ENCODE measurements around the gene M1AP.

The M1AP gene

GRCh38 chr2:74648009-74648443, at the start of gene M1AP:
M1AP (minus strand) TSS chr2:74648330; CDS start chr2:74640275, 8,055 bp downstream.
- DNase-seq = no peak
- intact Hi-C loops (cut with DNase I) = no loop called here

- intact Hi-C loops (cut with DNase I) = no loop called here
- DNase-seq = no peak
These were observed 48.7 kb upstream of the M1AP start for GRCh38 chr2:74696829-74697228.

- intact Hi-C loops (cut with DNase I) = no loop called here
- DNase-seq = no peak
These were observed 47.5 kb upstream of the M1AP start for GRCh38 chr2:74695663-74696062.

GRCh38 chr2:74694281-74694680, 46.2 kb upstream of the M1AP start:
- intact Hi-C loops (cut with DNase I) = no loop called here

GRCh38 chr2:74693668-74694067, 45.5 kb upstream of the M1AP start:
- no peak for DNase-seq
- intact Hi-C loops (cut with DNase I) = no loop called here

More at GRCh38 chr2:74694281-74694680, 46.2 kb upstream of the M1AP start:
- DNase-seq = no peak

GRCh38 chr2:74693213-74693612, 45.1 kb upstream of the M1AP start:
- intact Hi-C loops (cut with DNase I) = no loop called here
- DNase-seq = no peak

- no peak for DNase-seq
- intact Hi-C loops (cut with DNase I) = no loop called here
These were observed 43.8 kb upstream of the M1AP start for GRCh38 chr2:74691929-74692328.

GRCh38 chr2:74690571-74690970, 42.4 kb upstream of the M1AP start:
- DNase-seq = peak in 1 of 10 donors; percentile 13
- intact Hi-C loops (cut with DNase I) = loop anchor here (1.0 kb wide), 1 partner anchor 186 kb away; no protein-coding TSS in a partner anchor

- DNase-seq = no peak
- intact Hi-C loops (cut with DNase I) = loop anchor here (1.0 kb wide), 1 partner anchor 187 kb away; no protein-coding TSS in a partner anchor
These were observed 41.5 kb upstream of the M1AP start for GRCh38 chr2:74689671-74690070.

- intact Hi-C loops (cut with DNase I) = no loop called here
- DNase-seq = no peak
These were observed 40.8 kb upstream of the M1AP start for GRCh38 chr2:74688881-74689280.

- intact Hi-C loops (cut with DNase I) = no loop called here
- no peak for DNase-seq
These were observed 37.3 kb upstream of the M1AP start for GRCh38 chr2:74685408-74685807.

GRCh38 chr2:74682501-74682900, 34.4 kb upstream of the M1AP start:
- DNase-seq = no peak
- intact Hi-C loops (cut with DNase I) = no loop called here

GRCh38 chr2:74679615-74680014, 31.5 kb upstream of the M1AP start:
- DNase-seq = no peak
- intact Hi-C loops (cut with DNase I) = no loop called here

- intact Hi-C loops (cut with DNase I) = no loop called here
- DNase-seq = no peak
These were observed 28.2 kb upstream of the M1AP start for GRCh38 chr2:74676331-74676730.

GRCh38 chr2:74675090-74675489, 27.0 kb upstream of the M1AP start:
- intact Hi-C loops (cut with DNase I) = no loop called here
- no peak for DNase-seq

GRCh38 chr2:74673826-74674528, 25.8 kb upstream of the M1AP start:
- intact Hi-C loops (cut with DNase I) = no loop called here
- DNase-seq = no peak

GRCh38 chr2:74671479-74671878, 23.3 kb upstream of the M1AP start:
- intact Hi-C loops (cut with DNase I) = no loop called here
- no peak for DNase-seq

- intact Hi-C loops (cut with DNase I) = no loop called here
- DNase-seq = no peak
These were observed 22.1 kb upstream of the M1AP start for GRCh38 chr2:74670263-74670662.

GRCh38 chr2:74668087-74668486, 20.0 kb upstream of the M1AP start:
- DNase-seq = peak in 3 of 10 donors; percentile 46 to 87 (median 72)
- intact Hi-C loops (cut with DNase I) = no loop called here

GRCh38 chr2:74659462-74659861, 11.3 kb upstream of the M1AP start:
- no peak for DNase-seq
- intact Hi-C loops (cut with DNase I) = loop anchor here (10.0 kb wide), 1 partner anchor 125 kb away; no protein-coding TSS in a partner anchor

GRCh38 chr2:74658516-74658915, 10.4 kb upstream of the M1AP start:
- DNase-seq = no peak
- intact Hi-C loops (cut with DNase I) = loop anchor here (10.0 kb wide), 1 partner anchor 124 kb away; no protein-coding TSS in a partner anchor

- no peak for DNase-seq
These were observed 7.4 kb upstream of the M1AP start for GRCh38 chr2:74655579-74655978.

More at GRCh38 chr2:74655579-74655978, 7.4 kb upstream of the M1AP start:
- intact Hi-C loops (cut with DNase I) = loop anchor here (10.0 kb wide), 1 partner anchor 121 kb away; no protein-coding TSS in a partner anchor
